Measurements from ENCODE around the gene HSD17B1. TPM values are rescaled to one million over a fixed set of nuclear protein-coding genes. Genes with fewer than 3 reads are reported as not detected.

The HSD17B1 gene
- total and polyA plus RNA-seq, 2 of the 13 experiments (the other 11 are each of a cell fraction or from before 2014, with no cell fraction given): 0.54 to 0.93 TPM

GRCh38 chr17:42548070-42548837 lies 4.5 kb upstream of the HSD17B1 start (continued):
- TF ChIP-seq DPF2 (CRISPR knock-in tag; IDR thresholded peaks at IDR 0.05; ENCODE audit: borderline replicate concordance, low read depth) (no peak), SOX5 (CRISPR knock-in tag; IDR thresholded peaks at IDR 0.05; ENCODE audit: borderline replicate concordance) (no peak), NFKBIZ (CRISPR knock-in tag; IDR thresholded peaks at IDR 0.05) (no peak), SP4 (CRISPR knock-in tag; IDR thresholded peaks at IDR 0.05) (no peak), ZNF776 (CRISPR knock-in tag; IDR thresholded peaks at IDR 0.05) (peak; percentile 61; the same call in 1 of the 2 replicates), ETV6 (CRISPR knock-in tag; conservative IDR thresholded peaks at IDR 0.05) (no peak), POLR2AphosphoS5 (IDR thresholded peaks at IDR 0.05; ENCODE audit: low read depth, low read length) (no peak), ZIK1 (CRISPR knock-in tag; IDR thresholded peaks at IDR 0.05; ENCODE audit: borderline replicate concordance, low read depth) (no peak), ZHX2 (IDR thresholded peaks at IDR 0.05; ENCODE audit: low read depth) (no peak), ZHX2 (CRISPR knock-in tag; IDR thresholded peaks at IDR 0.05; ENCODE audit: borderline replicate concordance) (no peak), ZNF3 (CRISPR knock-in tag; IDR thresholded peaks at IDR 0.05) (no peak), ZC3H13 (CRISPR knock-in tag; IDR thresholded peaks at IDR 0.05) (peak; percentile 80)
